Sigmoid colon (tissue), 4 donors: ENCODE measurements around the gene HAS3.

Experiments used
- CTCF ChIP-seq, 4 experiments: fragments of 450-650 bp in 3 of 4; fragments of 200-600 bp in 1 of 4; IDR thresholded peaks; one replicate each; pipeline ENCODE4 v1.5.1; 2016 to 2019; ENCODE audit warnings: antibody characterized with exemption in 4 of 4, mild to moderate bottlenecking in 3 of 4, moderate library complexity in 2 of 4
- EP300 ChIP-seq, 4 donors: sonication (generic); formaldehyde crosslinking; IDR thresholded peaks; one replicate each; pipeline ENCODE4 v1.6.1; 2017; ENCODE audit warnings: antibody characterized with exemption in 4 of 4

GRCh38 chr16:69073181-69073702 lies 32.2 kb upstream of the HAS3 start:
- TF ChIP-seq CTCF (IDR thresholded peaks at IDR 0.05) (no peak), EP300 (IDR thresholded peaks at IDR 0.05) (no peak)
